HCT116 (cell line): ENCODE data around the gene NLRP11.

ENCODE experiments used
- CTCF ChIP-seq, 3 experiments: fragments of 200-600 bp in 1 of 3; sonication (generic) in 1 of 3; IDR thresholded peaks in 2 of 3; conservative IDR thresholded peaks in 1 of 3; 2 replicates each; pipeline ENCODE4 v1.5.1; 2012 to 2017; ENCODE audit warnings: low read depth in 2 of 3, low read length in 2 of 3, antibody characterized with exemption in 1 of 3, borderline replicate concordance in 1 of 3, control low read depth in 1 of 3, mild to moderate bottlenecking in 1 of 3, mixed read lengths in 1 of 3, mixed run types in 1 of 3, moderate library complexity in 1 of 3; ENCODE audit not compliant: insufficient read depth in 1 of 3
- EZH2 ChIP-seq: fragments of 200-600 bp; sonication (generic); IDR thresholded peaks from 2 replicates; pipeline ENCODE4 v1.6.1; 2017; ENCODE audit warnings: antibody characterized with exemption, mixed run types
- EZH2phosphoT487 ChIP-seq: fragments of 200-600 bp; IDR thresholded peaks from 2 replicates; pipeline ENCODE4 v1.6.1; 2018; ENCODE audit warnings: antibody characterized with exemption, borderline replicate concordance
- MAX ChIP-seq: IDR thresholded peaks from 2 replicates; pipeline ENCODE4 v1.6.1; 2012
- POLR2A ChIP-seq: IDR thresholded peaks from 2 replicates; pipeline ENCODE4 v1.7.0; 2011; ENCODE audit warnings: borderline replicate concordance; ENCODE audit not compliant: insufficient read depth, insufficient read length; ENCODE audit errors: extremely low read depth
- REST ChIP-seq: IDR thresholded peaks from 2 replicates; pipeline ENCODE4 v1.6.1; 2012; ENCODE audit warnings: low read depth
- SIN3A ChIP-seq: IDR thresholded peaks from 2 replicates; pipeline ENCODE4 v1.6.1; 2012; ENCODE audit warnings: low read depth
- YY1 ChIP-seq: IDR thresholded peaks from 2 replicates; pipeline ENCODE4 v1.6.1; 2011; ENCODE audit warnings: low read length, low read depth, moderate library complexity, mild to moderate bottlenecking; ENCODE audit not compliant: insufficient replicate concordance; ENCODE audit errors: extremely low read depth

- TF ChIP-seq CTCF (IDR thresholded peaks at IDR 0.05 in 2 of 3, conservative IDR thresholded peaks at IDR 0.05 in 1 of 3; ENCODE audit: borderline replicate concordance in 1 of 3, insufficient read depth in 1 of 3, low read depth in 2 of 3, low read length in 2 of 3) (peak in 2 of 3 experiments; percentile 17 to 24; a peak in 2 of 6 replicates), EZH2 (no peak), EZH2phosphoT487 (no peak), POLR2A (no peak), YY1 (no peak), SIN3A (no peak), MAX (no peak), REST (no peak)
Observed at GRCh38 chr19:55811340-55811739, 20.5 kb downstream of the NLRP11 start.
